ENCODE measurements around the gene DACH1.

DACH1 gene

GRCh38 chr13:71611292-71611691, 255.7 kb downstream of the DACH1 start:
- Mint-ChIP-seq H3K4me3 (no peak overlapping the region), H3K9me3 (no peaks in the 10 kb centered on the region), H3K4me1 (ENCODE audit: low read depth) (peaks cover 3% of the 10 kb centered on the region), H3K36me3 (ENCODE audit: low read depth) (no peaks in the 10 kb centered on the region), H3K27ac (no peak overlapping the region), H3K27me3 (ENCODE audit: low read depth) (no peaks in the 10 kb centered on the region)

DNA sequence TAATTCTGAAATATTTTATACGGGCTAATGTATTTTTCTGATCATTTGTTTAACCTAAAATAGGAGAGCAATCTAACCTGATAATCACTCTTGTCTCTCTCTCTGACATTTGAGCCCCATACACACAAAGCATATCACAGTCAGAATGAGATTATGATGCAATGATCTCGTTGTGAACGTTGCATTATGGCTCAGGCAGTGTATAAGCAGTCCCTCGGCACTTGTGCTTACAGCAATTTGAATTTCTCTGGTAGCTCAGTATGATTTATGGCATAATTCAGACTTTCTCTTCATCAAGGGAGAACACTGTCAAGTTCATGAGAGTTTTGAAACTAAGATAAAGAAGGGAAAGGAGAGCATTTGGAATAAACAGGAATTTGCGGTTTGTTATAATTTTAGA, 256.1 kb downstream of the DACH1 start:
- Mint-ChIP-seq H3K4me3 (no peak overlapping the region), H3K4me1 (ENCODE audit: low read depth) (peaks cover 3% of the 10 kb centered on the region), H3K9me3 (no peaks in the 10 kb centered on the region), H3K27me3 (ENCODE audit: low read depth) (no peaks in the 10 kb centered on the region), H3K36me3 (ENCODE audit: low read depth) (no peaks in the 10 kb centered on the region), H3K27ac (no peak overlapping the region)

DNA sequence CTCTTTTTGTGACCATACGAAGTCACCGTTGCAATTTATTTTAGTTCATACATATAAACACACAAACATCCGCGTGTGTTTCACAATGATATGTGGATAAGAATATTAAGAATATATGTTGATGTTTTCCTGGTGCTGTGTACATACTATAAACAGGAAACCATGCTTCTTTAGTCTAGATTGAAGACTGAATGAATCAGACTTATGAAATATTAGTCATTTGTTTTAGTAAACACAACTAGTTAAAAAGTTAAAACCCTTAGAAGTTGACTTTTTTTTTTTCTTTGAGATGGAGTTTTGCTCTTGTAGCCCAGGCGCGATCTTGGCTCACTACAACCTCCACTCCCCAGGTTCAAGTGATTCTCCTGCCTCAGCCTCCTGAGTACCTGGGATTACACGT, 257.7 kb downstream of the DACH1 start:
- Mint-ChIP-seq H3K4me3 (no peak overlapping the region), H3K4me1 (ENCODE audit: low read depth) (peaks cover 3% of the 10 kb centered on the region), H3K27me3 (ENCODE audit: low read depth) (no peaks in the 10 kb centered on the region), H3K36me3 (ENCODE audit: low read depth) (no peaks in the 10 kb centered on the region), H3K9me3 (no peaks in the 10 kb centered on the region), H3K27ac (no peak overlapping the region)

DNA sequence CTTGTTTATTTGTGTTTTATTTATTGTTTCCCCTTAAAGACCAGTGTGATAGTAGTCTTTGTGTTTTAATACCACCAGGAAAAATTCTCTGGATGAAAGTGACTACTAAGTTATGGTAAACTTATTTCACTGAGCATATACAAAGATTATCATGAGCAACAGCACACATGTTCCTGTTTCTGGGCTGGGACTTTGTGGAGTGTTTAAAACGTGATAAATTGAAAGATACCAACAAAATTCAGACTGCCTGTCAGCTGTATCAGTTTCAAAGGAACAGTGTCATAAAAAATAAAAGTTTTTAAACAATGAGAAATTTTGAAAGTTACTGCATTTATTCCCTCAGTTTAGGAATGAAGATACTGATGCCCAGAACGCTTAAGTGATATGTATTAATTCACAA, 259.4 kb downstream of the DACH1 start:
- H3K27me3 Mint-ChIP-seq (ENCODE audit: low read depth), result no peaks in the 10 kb centered on the region
- H3K9me3 Mint-ChIP-seq, result no peaks in the 10 kb centered on the region
- H3K4me1 Mint-ChIP-seq (ENCODE audit: low read depth), result peaks cover 3% of the 10 kb centered on the region
- H3K36me3 Mint-ChIP-seq (ENCODE audit: low read depth), result no peaks in the 10 kb centered on the region
- H3K4me3 Mint-ChIP-seq, result no peak overlapping the region
- H3K27ac Mint-ChIP-seq, result no peak overlapping the region

DNA sequence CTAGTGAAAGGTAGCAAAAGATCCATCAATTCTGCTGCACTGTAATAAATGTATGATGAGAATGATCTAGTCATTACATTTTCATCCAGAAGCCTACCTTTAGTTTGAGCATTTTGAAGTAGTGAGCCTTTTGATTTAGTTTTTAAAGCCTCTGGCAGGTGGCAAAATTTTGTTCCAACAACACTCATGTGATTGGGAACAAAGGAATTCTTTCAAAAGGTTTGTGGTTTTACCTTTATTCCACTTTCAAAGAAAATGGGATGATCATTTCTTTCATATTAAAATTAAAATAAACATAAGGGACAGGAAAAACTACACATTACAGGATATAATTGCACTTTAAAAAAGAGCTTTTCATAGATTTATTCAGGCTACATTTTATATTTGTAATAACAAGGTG, 260.2 kb downstream of the DACH1 start:
- H3K4me3 Mint-ChIP-seq, result no peak overlapping the region
- peaks cover 3% of the 10 kb centered on the region for H3K4me1 Mint-ChIP-seq (ENCODE audit: low read depth)
- H3K27ac Mint-ChIP-seq, result no peak overlapping the region
- no peaks in the 10 kb centered on the region for H3K9me3 Mint-ChIP-seq
- no peaks in the 10 kb centered on the region for H3K36me3 Mint-ChIP-seq (ENCODE audit: low read depth)
- H3K27me3 Mint-ChIP-seq (ENCODE audit: low read depth), result no peaks in the 10 kb centered on the region

DNA sequence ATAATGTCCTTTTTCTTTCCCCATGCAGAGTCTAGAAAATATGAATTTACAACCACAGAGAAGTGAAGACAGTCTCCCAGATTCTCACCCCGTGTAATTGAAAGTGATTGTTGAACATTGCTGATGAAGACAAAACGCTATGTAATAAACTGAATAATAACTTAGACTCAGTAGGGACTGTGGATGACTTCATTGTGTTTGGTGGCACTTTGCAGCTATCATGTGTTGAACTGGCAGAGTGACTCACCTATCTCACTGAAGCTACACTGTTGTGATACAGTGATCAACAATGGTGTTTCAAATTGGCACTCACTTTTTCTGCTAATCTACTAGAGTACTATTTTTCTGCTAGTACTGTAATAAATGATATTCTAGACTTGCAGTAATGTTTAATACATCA, 261.3 kb downstream of the DACH1 start:
- Mint-ChIP-seq H3K4me1 (ENCODE audit: low read depth) (no peaks in the 10 kb centered on the region), H3K36me3 (ENCODE audit: low read depth) (no peaks in the 10 kb centered on the region), H3K27ac (no peak overlapping the region), H3K9me3 (no peaks in the 10 kb centered on the region), H3K4me3 (no peak overlapping the region), H3K27me3 (ENCODE audit: low read depth) (no peaks in the 10 kb centered on the region)

- H3K27ac Mint-ChIP-seq, result no peak overlapping the region
- no peaks in the 10 kb centered on the region for H3K9me3 Mint-ChIP-seq
- no peaks in the 10 kb centered on the region for H3K27me3 Mint-ChIP-seq (ENCODE audit: low read depth)
- H3K4me1 Mint-ChIP-seq (ENCODE audit: low read depth), result no peaks in the 10 kb centered on the region
- H3K4me3 Mint-ChIP-seq, result no peak overlapping the region
- no peaks in the 10 kb centered on the region for H3K36me3 Mint-ChIP-seq (ENCODE audit: low read depth)
Observed at GRCh38 chr13:71603255-71603654, 263.7 kb downstream of the DACH1 start.

- Mint-ChIP-seq H3K27me3 (ENCODE audit: low read depth) (no peaks in the 10 kb centered on the region), H3K4me1 (ENCODE audit: low read depth) (no peaks in the 10 kb centered on the region), H3K27ac (no peak overlapping the region), H3K4me3 (no peak overlapping the region), H3K9me3 (no peaks in the 10 kb centered on the region), H3K36me3 (ENCODE audit: low read depth) (no peaks in the 10 kb centered on the region)
Observed at GRCh38 chr13:71602344-71602743, 264.7 kb downstream of the DACH1 start.

- H3K4me1 Mint-ChIP-seq (ENCODE audit: low read depth), result no peaks in the 10 kb centered on the region
- no peaks in the 10 kb centered on the region for H3K27me3 Mint-ChIP-seq (ENCODE audit: low read depth)
- no peak overlapping the region for H3K27ac Mint-ChIP-seq
- no peaks in the 10 kb centered on the region for H3K9me3 Mint-ChIP-seq
- no peaks in the 10 kb centered on the region for H3K36me3 Mint-ChIP-seq (ENCODE audit: low read depth)
- H3K4me3 Mint-ChIP-seq, result no peak overlapping the region
Observed at GRCh38 chr13:71597150-71597549, 269.9 kb downstream of the DACH1 start.

DNA sequence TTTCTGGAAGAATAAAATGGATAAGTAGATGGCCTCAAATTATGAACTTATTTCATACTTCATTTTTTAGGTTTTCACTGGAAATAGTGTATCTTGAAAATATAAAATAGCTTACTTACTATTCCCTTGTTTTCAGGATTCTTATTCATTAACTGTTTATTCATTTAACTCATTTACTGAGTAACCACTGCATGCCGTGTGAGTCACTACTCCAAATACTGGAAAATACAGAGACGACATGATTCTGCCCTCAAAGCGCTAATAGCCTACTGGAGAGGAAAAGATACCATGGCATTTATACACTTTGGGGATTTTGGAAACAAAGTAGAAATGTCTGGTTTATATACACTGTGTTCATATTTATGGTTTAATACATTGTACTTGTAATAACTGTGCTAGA, 270.9 kb downstream of the DACH1 start:
- Mint-ChIP-seq H3K36me3 (ENCODE audit: low read depth) (no peaks in the 10 kb centered on the region), H3K27ac (no peak overlapping the region), H3K27me3 (ENCODE audit: low read depth) (no peaks in the 10 kb centered on the region), H3K4me3 (no peak overlapping the region), H3K9me3 (no peaks in the 10 kb centered on the region), H3K4me1 (ENCODE audit: low read depth) (no peaks in the 10 kb centered on the region)

- Mint-ChIP-seq H3K27ac (no peak overlapping the region), H3K9me3 (no peaks in the 10 kb centered on the region)
Observed at GRCh38 chr13:71593566-71593965, 273.4 kb downstream of the DACH1 start.

GRCh38 chr13:71591374-71591773, 275.6 kb downstream of the DACH1 start:
- Mint-ChIP-seq H3K27me3 (ENCODE audit: low read depth) (no peaks in the 10 kb centered on the region), H3K9me3 (no peaks in the 10 kb centered on the region), H3K27ac (no peak overlapping the region), H3K4me1 (ENCODE audit: low read depth) (no peaks in the 10 kb centered on the region), H3K36me3 (ENCODE audit: low read depth) (no peaks in the 10 kb centered on the region), H3K4me3 (no peak overlapping the region)

More at GRCh38 chr13:71593566-71593965, 273.4 kb downstream of the DACH1 start:
- H3K27me3 Mint-ChIP-seq (ENCODE audit: low read depth), result no peaks in the 10 kb centered on the region
- H3K36me3 Mint-ChIP-seq (ENCODE audit: low read depth), result no peaks in the 10 kb centered on the region
- no peak overlapping the region for H3K4me3 Mint-ChIP-seq
- H3K4me1 Mint-ChIP-seq (ENCODE audit: low read depth), result no peaks in the 10 kb centered on the region

DNA sequence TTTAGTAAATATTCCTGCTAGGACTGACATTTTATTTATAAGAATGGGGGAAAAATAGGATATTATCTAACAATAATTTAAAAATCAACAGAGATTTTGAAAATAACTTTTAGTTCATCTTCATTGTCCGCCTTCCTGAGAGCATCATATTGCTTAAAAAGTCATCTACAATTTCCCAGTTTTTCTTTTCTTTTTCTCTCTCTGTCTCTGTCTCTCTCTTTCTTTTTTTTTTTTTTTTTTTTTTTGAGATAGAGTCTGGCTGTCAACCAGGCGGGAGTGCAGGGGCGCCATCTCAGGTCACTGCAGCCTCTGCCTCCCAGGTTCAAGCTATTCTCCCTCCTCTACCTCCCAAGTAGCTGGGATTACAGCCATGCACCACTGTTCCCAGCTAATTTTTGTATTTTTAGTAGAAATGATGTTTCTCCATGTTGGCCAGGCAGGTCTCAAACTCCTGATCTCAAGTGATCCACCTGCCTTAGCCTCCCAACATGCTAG, 276.3 kb downstream of the DACH1 start:
- Mint-ChIP-seq H3K4me1 (ENCODE audit: low read depth) (no peaks in the 10 kb centered on the region), H3K9me3 (no peaks in the 10 kb centered on the region), H3K27ac (no peak overlapping the region), H3K27me3 (ENCODE audit: low read depth) (no peaks in the 10 kb centered on the region), H3K36me3 (ENCODE audit: low read depth) (no peaks in the 10 kb centered on the region), H3K4me3 (no peak overlapping the region)

- no peaks in the 10 kb centered on the region for H3K36me3 Mint-ChIP-seq (ENCODE audit: low read depth)
- H3K27me3 Mint-ChIP-seq (ENCODE audit: low read depth), result no peaks in the 10 kb centered on the region
- no peaks in the 10 kb centered on the region for H3K9me3 Mint-ChIP-seq
- H3K4me1 Mint-ChIP-seq (ENCODE audit: low read depth), result no peaks in the 10 kb centered on the region
- H3K27ac Mint-ChIP-seq, result no peak overlapping the region
- no peak overlapping the region for H3K4me3 Mint-ChIP-seq
Observed at GRCh38 chr13:71589032-71589431, 278.0 kb downstream of the DACH1 start.

DNA sequence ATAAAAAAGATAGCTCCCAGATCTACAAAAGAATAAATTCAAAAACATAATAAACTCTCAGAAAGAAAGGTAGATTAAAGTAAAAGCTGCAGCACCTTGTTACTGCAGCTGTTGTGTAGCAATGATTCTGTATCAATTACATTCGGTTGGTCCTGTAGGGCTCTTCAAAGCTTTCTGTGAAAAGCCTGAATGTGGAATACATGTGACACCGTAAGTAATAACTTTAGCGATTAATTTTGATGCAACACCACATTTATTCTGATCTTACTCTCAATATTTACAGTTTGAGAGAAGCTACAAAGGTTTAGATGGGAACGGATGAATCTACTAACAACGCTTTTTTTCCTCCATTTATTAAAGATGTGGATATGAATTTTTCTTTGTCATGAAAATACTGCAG, 279.2 kb downstream of the DACH1 start:
- no peak overlapping the region for H3K27ac Mint-ChIP-seq
- H3K4me3 Mint-ChIP-seq, result no peak overlapping the region
- H3K9me3 Mint-ChIP-seq, result no peaks in the 10 kb centered on the region
- H3K27me3 Mint-ChIP-seq (ENCODE audit: low read depth), result no peaks in the 10 kb centered on the region
- no peaks in the 10 kb centered on the region for H3K36me3 Mint-ChIP-seq (ENCODE audit: low read depth)
- H3K4me1 Mint-ChIP-seq (ENCODE audit: low read depth), result no peaks in the 10 kb centered on the region

- Mint-ChIP-seq H3K9me3 (no peaks in the 10 kb centered on the region), H3K4me1 (ENCODE audit: low read depth) (no peaks in the 10 kb centered on the region), H3K4me3 (no peak overlapping the region), H3K27ac (no peak overlapping the region), H3K27me3 (ENCODE audit: low read depth) (no peaks in the 10 kb centered on the region), H3K36me3 (ENCODE audit: low read depth) (no peaks in the 10 kb centered on the region)
Observed at GRCh38 chr13:71587193-71587592, 279.8 kb downstream of the DACH1 start.
